NCI-H345 (cell line): ENCODE data around the gene ZNF57.
"Not testable (repeated sequence)": the region's sequence is repeated elsewhere in the genome, so short reads cannot be mapped to it uniquely, and the experiment has no call there.

Source experiments
- DNase-seq: peaks from one replicate; lab custom pipeline; 2025; lab: John Stamatoyannopoulos, UW

The ZNF57 gene

DNA sequence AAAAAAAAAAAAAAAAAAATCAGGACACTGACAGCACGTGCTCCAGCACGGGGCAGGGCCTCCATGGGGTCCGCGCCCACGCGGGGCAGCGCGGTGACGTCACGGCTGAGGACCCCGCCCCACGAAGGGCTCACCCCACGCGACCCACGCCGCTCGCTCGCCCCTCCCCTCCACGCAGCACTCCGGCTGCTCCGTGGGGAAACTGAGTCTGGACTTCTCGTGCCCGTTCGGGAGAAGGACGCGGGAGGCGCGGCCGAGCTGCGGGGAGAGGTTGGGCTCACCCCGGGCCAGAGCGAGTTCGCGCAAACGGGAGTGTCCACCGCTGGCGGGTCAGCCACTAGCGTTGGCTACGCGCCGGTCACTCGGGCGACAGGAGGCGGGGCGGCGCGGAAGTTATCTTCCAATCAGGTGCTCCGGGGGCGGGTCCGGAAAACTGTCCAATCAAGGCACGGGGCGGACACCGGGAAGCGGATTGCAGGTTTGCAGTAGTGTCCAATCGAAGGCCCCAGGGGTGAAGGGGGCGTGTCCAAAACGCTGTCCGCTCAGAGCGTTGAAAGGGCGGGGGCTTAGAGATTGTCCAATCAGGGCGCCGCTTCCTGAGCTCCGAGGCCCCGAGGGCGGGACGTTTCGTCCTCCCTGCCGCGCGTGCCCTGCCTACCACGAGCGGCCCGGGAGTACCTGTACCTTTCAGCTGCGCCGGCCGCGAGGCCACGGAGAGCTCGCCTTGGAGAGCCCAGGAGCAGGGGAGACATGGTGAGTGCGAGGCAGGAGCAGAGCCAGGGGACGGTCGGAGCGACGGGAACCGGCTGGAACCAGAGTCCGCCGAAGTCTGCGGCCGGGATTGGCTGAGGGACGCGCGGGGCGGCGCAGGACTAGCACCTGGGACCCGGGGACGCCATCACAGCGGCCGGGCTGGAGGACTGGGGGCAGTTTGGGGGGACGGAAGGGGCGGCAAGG lies at the start of gene ZNF57:
ZNF57 (plus strand) TSS at position 633 of the 957 bp plus-strand sequence; CDS start at position 751, 118 bp downstream.
- peak; percentile 99 for DNase-seq

GRCh38 chr19:2852598-2852997 lies 48.1 kb upstream of the ZNF57 start:
- DNase-seq = no peak

DNA sequence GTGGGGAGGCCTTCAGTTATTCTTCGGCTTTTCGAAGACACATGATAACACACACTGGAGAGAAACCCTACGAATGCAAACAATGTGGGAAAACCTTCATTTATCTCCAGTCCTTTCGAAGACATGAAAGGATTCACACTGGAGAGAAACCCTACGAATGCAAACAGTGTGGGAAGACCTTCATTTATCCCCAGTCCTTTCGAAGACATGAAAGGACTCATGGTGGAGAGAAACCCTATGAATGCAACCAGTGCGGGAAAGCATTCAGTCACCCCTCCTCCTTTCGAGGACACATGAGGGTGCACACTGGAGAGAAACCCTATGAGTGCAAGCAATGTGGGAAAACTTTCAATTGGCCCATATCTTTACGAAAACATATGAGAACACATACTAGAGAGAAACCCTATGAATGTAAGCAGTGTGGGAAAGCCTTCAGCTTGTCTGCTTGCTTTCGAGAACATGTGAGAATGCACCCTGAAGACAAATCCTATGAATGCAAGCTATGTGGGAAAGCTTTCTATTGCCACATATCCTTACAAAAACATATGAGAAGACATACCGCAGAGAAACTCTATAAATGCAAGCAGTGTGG lies 47.6 kb upstream of the ZNF57 start:
- no peak for DNase-seq

GRCh38 chr19:2854849-2855248 lies 45.9 kb upstream of the ZNF57 start:
- DNase-seq = no peak

- no peak for DNase-seq
These were observed 44.2 kb upstream of the ZNF57 start for GRCh38 chr19:2856457-2857050.

- DNase-seq = no peak
These were observed 41.9 kb upstream of the ZNF57 start for GRCh38 chr19:2858864-2859263.

DNA sequence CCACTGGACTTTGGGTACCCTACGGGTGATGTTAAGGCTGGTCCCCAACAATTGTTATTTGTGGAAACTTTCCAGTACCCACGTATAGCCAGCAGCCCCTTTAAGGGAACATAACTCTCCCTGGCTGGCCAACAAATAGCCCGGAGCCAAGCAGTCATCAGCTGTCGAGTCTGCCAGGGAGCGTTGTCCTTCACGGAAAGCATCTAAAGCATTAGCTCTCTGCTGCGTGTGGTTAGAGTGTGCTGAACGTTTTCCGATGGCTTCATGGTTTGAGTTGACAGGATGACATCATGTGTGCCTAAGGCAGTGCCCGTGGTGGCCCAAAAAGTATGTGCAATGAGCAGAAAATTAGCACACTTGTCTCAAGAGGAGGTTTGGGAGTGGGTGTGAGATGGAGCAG lies 36.9 kb upstream of the ZNF57 start:
- DNase-seq = no peak

DNA sequence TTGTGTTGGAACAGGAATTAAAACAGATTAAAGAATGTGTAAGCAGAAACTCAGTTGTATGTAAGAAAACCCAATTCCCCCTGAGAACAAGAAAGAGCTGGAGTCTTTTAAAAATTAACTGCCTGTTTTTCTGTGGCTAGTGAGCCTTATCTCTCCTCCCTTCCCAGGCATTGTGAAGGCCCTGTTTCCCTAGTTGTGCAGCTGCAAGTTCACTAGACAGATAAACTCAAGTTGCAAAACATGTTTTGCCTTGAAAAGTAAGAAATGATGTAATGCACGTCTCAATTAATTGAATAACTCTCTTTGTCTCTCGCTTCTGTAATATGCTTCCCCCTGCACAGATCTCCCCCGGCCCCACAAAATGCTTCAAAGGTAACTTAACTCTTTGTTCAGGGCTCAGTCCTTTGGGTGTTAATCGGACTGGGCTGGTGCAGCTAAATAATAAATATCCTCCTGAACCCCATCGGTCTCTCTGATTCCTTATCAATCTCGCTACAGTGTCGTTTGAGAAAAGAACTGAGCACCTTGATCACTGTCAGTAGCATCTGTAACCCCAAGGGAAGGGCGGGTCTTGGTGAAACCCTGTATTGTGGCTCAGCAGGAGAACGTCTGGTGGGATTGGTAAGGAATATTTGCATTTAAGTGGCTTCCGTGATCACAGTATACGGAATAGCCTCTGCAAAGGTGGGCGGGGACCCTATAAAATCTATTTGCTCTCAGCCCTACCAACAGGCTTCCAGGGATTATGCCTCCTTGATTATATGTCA lies 35.2 kb upstream of the ZNF57 start:
- DNase-seq = no peak

GRCh38 chr19:2866495-2867024 lies 34.2 kb upstream of the ZNF57 start:
- no peak for DNase-seq

- DNase-seq = no peak
These were observed 33.4 kb upstream of the ZNF57 start, which contains the start of gene ZNF556 for GRCh38 chr19:2867025-2867991. Gene ZNF556, plus strand, starts transcription at chr19:2867335. Its CDS starts 87 bp downstream, at chr19:2867422.

DNA sequence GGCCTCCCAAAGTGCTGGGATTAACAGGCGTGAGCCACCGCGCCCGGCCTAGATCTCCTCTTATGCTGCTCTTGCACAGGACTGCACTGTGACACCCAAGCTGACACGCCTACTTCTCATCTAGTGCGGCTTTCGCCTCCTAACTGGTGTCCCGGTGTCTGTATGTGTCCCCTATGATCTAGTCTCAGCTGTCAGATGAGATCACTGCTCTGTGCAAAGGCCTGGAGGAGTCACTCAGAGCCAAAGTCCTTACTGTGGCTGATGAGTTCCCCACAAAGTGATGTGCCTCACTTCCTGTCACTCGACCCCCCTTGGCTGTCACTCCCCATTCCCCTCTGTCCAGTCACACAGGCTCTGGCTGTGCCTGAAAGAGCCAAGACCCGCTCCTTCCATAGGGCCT lies 31.1 kb upstream of the ZNF57 start:
- DNase-seq = no peak

DNA sequence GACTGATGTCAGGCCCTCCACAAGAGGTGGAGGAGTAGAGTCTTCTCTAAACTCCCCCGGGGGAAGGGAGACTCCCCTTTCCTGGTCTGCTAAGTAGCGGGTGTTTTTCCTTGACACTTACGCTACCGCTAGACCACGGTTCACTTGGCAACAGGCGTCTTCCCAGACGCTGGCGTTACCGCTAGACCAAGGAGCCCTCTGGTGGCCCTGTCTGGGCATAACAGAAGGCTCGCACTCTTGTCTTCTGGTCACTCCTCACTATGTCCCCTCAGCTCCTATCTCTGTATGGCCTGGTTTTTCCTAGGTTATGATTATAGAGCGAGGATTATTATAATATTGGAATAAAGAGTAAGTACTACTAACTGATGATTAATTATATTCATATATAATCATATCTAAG lies 28.6 kb upstream of the ZNF57 start:
- DNase-seq = not testable (repeated sequence)

- no peak for DNase-seq
These were observed 23.1 kb upstream of the ZNF57 start for GRCh38 chr19:2877398-2878331.

- DNase-seq = no peak
These were observed 16.9 kb upstream of the ZNF57 start for GRCh38 chr19:2883686-2884439.

DNA sequence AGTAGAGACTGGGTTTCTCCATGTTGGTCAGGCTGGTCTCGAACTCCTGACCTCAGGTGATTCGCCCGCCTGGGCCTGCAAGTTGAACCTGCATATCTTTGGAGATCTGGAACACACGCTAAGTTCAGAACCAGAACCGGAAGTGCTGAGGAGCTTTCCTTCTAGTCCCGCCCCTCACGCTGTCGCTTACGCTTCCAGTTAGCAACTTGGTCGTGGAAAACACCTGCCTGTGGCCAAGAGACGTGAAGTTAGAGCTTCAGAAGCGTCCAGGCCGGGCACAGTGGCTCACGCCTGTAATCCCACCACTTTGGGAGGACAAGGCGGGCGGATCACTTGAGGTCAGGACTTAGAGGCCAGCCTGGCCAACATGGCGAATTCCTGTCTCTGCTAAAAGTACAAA lies 15.0 kb upstream of the ZNF57 start:
- DNase-seq = no peak

DNA sequence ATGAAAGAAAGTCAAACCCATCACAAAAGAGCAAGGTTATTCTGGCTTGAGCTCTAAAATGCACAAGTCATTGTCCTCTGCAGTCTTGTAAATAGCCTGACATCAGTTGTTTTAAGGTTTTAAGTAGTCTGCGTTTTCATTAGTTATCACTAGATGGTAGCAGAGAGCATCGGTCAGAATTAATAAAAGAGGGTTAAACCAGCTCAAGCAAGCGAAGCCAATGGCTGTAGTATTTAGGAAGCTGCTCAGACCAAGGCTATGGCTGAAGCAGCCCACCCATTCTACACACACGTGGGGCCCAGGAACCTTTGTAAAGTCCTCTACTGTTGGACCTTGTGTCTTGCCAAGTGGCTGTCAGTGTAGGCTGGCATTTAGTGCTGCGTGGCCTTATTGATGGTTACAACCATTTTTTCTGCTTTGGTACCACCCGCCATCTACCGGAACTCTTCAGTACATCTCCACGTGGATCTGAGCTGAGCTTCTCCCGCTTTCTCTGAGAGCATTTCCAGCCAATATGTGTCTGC lies 13.3 kb upstream of the ZNF57 start:
- DNase-seq = peak; percentile 55

GRCh38 chr19:2888731-2889224 lies 11.9 kb upstream of the ZNF57 start:
- DNase-seq = no peak

DNA sequence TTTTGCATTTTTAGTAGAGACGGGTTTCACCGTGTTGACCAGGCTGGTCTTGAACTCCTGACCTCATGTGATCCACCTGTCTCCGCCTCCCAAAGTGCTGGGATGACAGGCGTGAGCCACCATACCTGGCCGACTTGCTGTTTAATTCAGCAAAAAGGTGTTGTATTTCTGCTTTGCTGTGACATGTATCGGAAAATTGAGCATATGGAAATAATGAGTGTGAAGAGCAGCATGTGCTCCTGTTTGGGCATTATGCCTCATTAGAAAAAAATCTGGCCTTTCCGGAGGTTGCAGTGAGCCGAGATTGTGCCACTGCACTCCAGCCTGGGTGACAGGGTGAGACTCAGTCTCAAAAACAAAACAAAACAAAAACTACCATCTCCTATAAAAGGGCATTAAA lies 10.2 kb upstream of the ZNF57 start:
- not testable (repeated sequence) for DNase-seq
